K562 (cell line): ENCODE measurements around the gene DUSP10. TPM values are rescaled to one million over a fixed set of nuclear protein-coding genes. Genes with fewer than 3 reads are reported as not detected.

Experiments used
- COPS2 ChIP-seq: fragments of 450-650 bp; conservative IDR thresholded peaks from 2 replicates; pipeline ENCODE4 v1.6.1; 2016; ENCODE audit warnings: mild to moderate bottlenecking, moderate library complexity
- ILF3 ChIP-seq: fragments of 450-650 bp; IDR thresholded peaks from 2 replicates; pipeline ENCODE4 v1.6.1; 2018; ENCODE audit warnings: antibody characterized with exemption, mild to moderate bottlenecking, moderate library complexity, borderline replicate concordance
- NBN ChIP-seq: fragments of 450-650 bp; IDR thresholded peaks from 2 replicates; pipeline ENCODE4 v1.6.1; 2016; ENCODE audit warnings: low read depth, mild to moderate bottlenecking
- POLR2AphosphoS2 ChIP-seq: IDR thresholded peaks from 2 replicates; pipeline ENCODE4 v1.6.1; 2012; ENCODE audit warnings: low read length, improper control_type of control experiment
- TCF3 ChIP-seq: sonication (generic); formaldehyde crosslinking; IDR thresholded peaks from 2 replicates; pipeline ENCODE4 v1.4.0; 2020; ENCODE audit warnings: mild to moderate bottlenecking, missing genetic modification reagents
- TSHZ1 ChIP-seq: fragments of 250-450 bp; sonication (Bioruptor Pico); IDR thresholded peaks from 2 replicates; pipeline ENCODE4 v1.4.0; 2020; ENCODE audit warnings: mild to moderate bottlenecking, moderate library complexity
- polyA plus RNA-seq, 8 experiments: library from polyadenylated mRNA; depleted of rRNA in 4 of 8; stranded (reverse) in 5 of 8; unstranded in 3 of 8; fragments of >200 nt; fragmentation: Nextera tagmentation in 2 of 8; fragmentation: Illumina TruSeq in 1 of 8; extraction: Ambion mirVana in 2 of 8; extraction: Trizol in 1 of 8; gene quantifications; 2 replicates each; pipeline versions ENCODE4 v1.2.1 to v1.2.3, GENCODE V29; 2011 to 2014; ENCODE audit warnings: inconsistent platforms in 1 of 8, missing spikeins in 1 of 8
- total RNA-seq, 7 experiments: library from RNA; depleted of rRNA in 6 of 7; stranded (reverse); fragments of >200 nt in 6 of 7; fragmentation: Illumina TruSeq in 2 of 7; extraction: Trizol in 2 of 7; gene quantifications; 2 replicates each; pipeline versions ENCODE4 v1.2.1 to v1.2.3, GENCODE V29; 2011 to 2021; ENCODE audit warnings: low replicate concordance in 1 of 7
- TF ChIP-seq, protein P1 (sequence below): fragments of 200-600 bp; sonication (generic); IDR thresholded peaks from one replicate; pipeline ENCODE4 v1.6.1; 2012; ENCODE audit warnings: mild to moderate bottlenecking, low read depth, low read length, inconsistent platforms

The DUSP10 gene
- total and polyA plus RNA-seq, 9 of the 15 experiments (the other 6 are each of a cell fraction or from before 2014, with no cell fraction given) = 1.7 to 8.3 (median 6.1) TPM

GRCh38 chr1:221723018-221723847, 18.7 kb downstream of the DUSP10 start (continued):
- TF ChIP-seq TSHZ1 (CRISPR knock-in tag) (no peak), POLR2AphosphoS2 (no peak), TCF3 (CRISPR knock-in tag) (peak; percentile 77), NBN (no peak), ILF3 (no peak), COPS2 (no peak)
- TF ChIP-seq, protein P1, sequence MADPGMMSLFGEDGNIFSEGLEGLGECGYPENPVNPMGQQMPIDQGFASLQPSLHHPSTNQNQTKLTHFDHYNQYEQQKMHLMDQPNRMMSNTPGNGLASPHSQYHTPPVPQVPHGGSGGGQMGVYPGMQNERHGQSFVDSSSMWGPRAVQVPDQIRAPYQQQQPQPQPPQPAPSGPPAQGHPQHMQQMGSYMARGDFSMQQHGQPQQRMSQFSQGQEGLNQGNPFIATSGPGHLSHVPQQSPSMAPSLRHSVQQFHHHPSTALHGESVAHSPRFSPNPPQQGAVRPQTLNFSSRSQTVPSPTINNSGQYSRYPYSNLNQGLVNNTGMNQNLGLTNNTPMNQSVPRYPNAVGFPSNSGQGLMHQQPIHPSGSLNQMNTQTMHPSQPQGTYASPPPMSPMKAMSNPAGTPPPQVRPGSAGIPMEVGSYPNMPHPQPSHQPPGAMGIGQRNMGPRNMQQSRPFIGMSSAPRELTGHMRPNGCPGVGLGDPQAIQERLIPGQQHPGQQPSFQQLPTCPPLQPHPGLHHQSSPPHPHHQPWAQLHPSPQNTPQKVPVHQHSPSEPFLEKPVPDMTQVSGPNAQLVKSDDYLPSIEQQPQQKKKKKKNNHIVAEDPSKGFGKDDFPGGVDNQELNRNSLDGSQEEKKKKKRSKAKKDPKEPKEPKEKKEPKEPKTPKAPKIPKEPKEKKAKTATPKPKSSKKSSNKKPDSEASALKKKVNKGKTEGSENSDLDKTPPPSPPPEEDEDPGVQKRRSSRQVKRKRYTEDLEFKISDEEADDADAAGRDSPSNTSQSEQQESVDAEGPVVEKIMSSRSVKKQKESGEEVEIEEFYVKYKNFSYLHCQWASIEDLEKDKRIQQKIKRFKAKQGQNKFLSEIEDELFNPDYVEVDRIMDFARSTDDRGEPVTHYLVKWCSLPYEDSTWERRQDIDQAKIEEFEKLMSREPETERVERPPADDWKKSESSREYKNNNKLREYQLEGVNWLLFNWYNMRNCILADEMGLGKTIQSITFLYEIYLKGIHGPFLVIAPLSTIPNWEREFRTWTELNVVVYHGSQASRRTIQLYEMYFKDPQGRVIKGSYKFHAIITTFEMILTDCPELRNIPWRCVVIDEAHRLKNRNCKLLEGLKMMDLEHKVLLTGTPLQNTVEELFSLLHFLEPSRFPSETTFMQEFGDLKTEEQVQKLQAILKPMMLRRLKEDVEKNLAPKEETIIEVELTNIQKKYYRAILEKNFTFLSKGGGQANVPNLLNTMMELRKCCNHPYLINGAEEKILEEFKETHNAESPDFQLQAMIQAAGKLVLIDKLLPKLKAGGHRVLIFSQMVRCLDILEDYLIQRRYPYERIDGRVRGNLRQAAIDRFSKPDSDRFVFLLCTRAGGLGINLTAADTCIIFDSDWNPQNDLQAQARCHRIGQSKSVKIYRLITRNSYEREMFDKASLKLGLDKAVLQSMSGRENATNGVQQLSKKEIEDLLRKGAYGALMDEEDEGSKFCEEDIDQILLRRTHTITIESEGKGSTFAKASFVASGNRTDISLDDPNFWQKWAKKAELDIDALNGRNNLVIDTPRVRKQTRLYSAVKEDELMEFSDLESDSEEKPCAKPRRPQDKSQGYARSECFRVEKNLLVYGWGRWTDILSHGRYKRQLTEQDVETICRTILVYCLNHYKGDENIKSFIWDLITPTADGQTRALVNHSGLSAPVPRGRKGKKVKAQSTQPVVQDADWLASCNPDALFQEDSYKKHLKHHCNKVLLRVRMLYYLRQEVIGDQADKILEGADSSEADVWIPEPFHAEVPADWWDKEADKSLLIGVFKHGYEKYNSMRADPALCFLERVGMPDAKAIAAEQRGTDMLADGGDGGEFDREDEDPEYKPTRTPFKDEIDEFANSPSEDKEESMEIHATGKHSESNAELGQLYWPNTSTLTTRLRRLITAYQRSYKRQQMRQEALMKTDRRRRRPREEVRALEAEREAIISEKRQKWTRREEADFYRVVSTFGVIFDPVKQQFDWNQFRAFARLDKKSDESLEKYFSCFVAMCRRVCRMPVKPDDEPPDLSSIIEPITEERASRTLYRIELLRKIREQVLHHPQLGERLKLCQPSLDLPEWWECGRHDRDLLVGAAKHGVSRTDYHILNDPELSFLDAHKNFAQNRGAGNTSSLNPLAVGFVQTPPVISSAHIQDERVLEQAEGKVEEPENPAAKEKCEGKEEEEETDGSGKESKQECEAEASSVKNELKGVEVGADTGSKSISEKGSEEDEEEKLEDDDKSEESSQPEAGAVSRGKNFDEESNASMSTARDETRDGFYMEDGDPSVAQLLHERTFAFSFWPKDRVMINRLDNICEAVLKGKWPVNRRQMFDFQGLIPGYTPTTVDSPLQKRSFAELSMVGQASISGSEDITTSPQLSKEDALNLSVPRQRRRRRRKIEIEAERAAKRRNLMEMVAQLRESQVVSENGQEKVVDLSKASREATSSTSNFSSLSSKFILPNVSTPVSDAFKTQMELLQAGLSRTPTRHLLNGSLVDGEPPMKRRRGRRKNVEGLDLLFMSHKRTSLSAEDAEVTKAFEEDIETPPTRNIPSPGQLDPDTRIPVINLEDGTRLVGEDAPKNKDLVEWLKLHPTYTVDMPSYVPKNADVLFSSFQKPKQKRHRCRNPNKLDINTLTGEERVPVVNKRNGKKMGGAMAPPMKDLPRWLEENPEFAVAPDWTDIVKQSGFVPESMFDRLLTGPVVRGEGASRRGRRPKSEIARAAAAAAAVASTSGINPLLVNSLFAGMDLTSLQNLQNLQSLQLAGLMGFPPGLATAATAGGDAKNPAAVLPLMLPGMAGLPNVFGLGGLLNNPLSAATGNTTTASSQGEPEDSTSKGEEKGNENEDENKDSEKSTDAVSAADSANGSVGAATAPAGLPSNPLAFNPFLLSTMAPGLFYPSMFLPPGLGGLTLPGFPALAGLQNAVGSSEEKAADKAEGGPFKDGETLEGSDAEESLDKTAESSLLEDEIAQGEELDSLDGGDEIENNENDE = no peak
